AG09319 (cell line): Measurements from ENCODE around the gene CIT.

Experiments
- DNase-seq: peaks from one replicate; pipeline ENCODE4 v3.0.0-alpha.2; 2010; ENCODE audit warnings: low read depth; ENCODE audit errors: extremely low read depth
- CTCF ChIP-seq: IDR thresholded peaks from 2 replicates; pipeline ENCODE4 v1.5.1; 2011; ENCODE audit warnings: low read depth, mild to moderate bottlenecking, inconsistent platforms, low read length, moderate library complexity

CIT gene

GRCh38 chr12:119762619-119763018, 114.5 kb downstream of the CIT start:
- no peak for TF ChIP-seq CTCF
- no peak for DNase-seq

- DNase-seq = no peak
- TF ChIP-seq CTCF = no peak
These were observed 118.4 kb downstream of the CIT start for GRCh38 chr12:119758722-119759121.

- no peak for TF ChIP-seq CTCF
- DNase-seq = no peak
These were observed 118.9 kb downstream of the CIT start for GRCh38 chr12:119758234-119758633.

GRCh38 chr12:119751961-119752360, 125.2 kb downstream of the CIT start:
- no peak for DNase-seq
- no peak for TF ChIP-seq CTCF

- no peak for DNase-seq
- no peak for TF ChIP-seq CTCF
These were observed 127.5 kb downstream of the CIT start for GRCh38 chr12:119749666-119750065.

GRCh38 chr12:119748497-119748896, 128.6 kb downstream of the CIT start:
- TF ChIP-seq CTCF = no peak
- no peak for DNase-seq

- TF ChIP-seq CTCF = no peak
- no peak for DNase-seq
These were observed 131.0 kb downstream of the CIT start for GRCh38 chr12:119746169-119746568.
